ENCODE measurements around the gene NDST1. TPM values are rescaled to one million over a fixed set of nuclear protein-coding genes. Genes with fewer than 3 reads are reported as not detected.
A peak's percentile ranks its signal among the peaks of the same experiment; 100 is the strongest.

The NDST1 gene
- total RNA-seq, 2 donors from 2014 or later: 112 to 131 TPM

- Histone ChIP-seq H3K9me3 (no peaks in the 10 kb centered on the region), H3K4me3 (no peak overlapping the region), H3K36me3 (no peaks in the 10 kb centered on the region), H3K4me1 (ENCODE audit: control insufficient read depth in 1 of 2, low read depth in 2 of 2) (peaks cover 52 to 96% of the 10 kb centered on the region in 2 donors), H3K27me3 (replicated peaks; ENCODE audit: insufficient read depth) (no peaks in the 10 kb centered on the region), H3K27ac (peak overlapping the region in 1 of 2 donors; percentile 25)
- ATAC-seq (ENCODE audit: insufficient number of reproducible peaks, low FRiP score, low read depth): no peak
- TF ChIP-seq CTCF (IDR thresholded peaks at IDR 0.05): no peak
- no peak for DNase-seq (ENCODE audit: low spot score)
Measured at GRCh38 chr5:150512368-150512747, 4.4 kb downstream of the NDST1 start.

- Histone ChIP-seq H3K4me3 (no peak overlapping the region), H3K4me1 (ENCODE audit: control insufficient read depth in 1 of 2, low read depth in 2 of 2) (peaks cover 48 to 96% of the 10 kb centered on the region in 2 donors), H3K9me3 (no peaks in the 10 kb centered on the region), H3K27me3 (replicated peaks; ENCODE audit: insufficient read depth) (no peaks in the 10 kb centered on the region), H3K27ac (peak overlapping the region in 1 of 2 donors; percentile 71), H3K36me3 (no peaks in the 10 kb centered on the region)
- no peak for DNase-seq (ENCODE audit: low spot score)
- ATAC-seq (ENCODE audit: insufficient number of reproducible peaks, low FRiP score, low read depth): no peak
- TF ChIP-seq CTCF (IDR thresholded peaks at IDR 0.05): no peak
Measured at GRCh38 chr5:150513375-150514309, 5.7 kb downstream of the NDST1 start.

GRCh38 chr5:150514708-150515211 lies 6.8 kb downstream of the NDST1 start:
- H3K4me3 ChIP-seq: no peak overlapping the region
- H3K27me3 ChIP-seq (replicated peaks; ENCODE audit: insufficient read depth): no peaks in the 10 kb centered on the region
- no peaks in the 10 kb centered on the region for H3K9me3 ChIP-seq
- peaks cover 45 to 86% of the 10 kb centered on the region in 2 donors for H3K4me1 ChIP-seq (ENCODE audit: control insufficient read depth in 1 of 2, low read depth in 2 of 2)
- no peak for ATAC-seq (ENCODE audit: insufficient number of reproducible peaks, low FRiP score, low read depth)
- H3K36me3 ChIP-seq: peaks cover 2% of the 10 kb centered on the region
- TF ChIP-seq CTCF (IDR thresholded peaks at IDR 0.05): no peak
- DNase-seq (ENCODE audit: low spot score): no peak
- H3K27ac ChIP-seq: peak overlapping the region; percentile 70 to 71

- Histone ChIP-seq H3K9me3 (no peaks in the 10 kb centered on the region), H3K4me3 (no peak overlapping the region), H3K4me1 (ENCODE audit: control insufficient read depth in 1 of 2, low read depth in 2 of 2) (peaks cover 46 to 86% of the 10 kb centered on the region in 2 donors), H3K27ac (peak overlapping the region; percentile 70 to 71), H3K27me3 (replicated peaks; ENCODE audit: insufficient read depth) (no peaks in the 10 kb centered on the region), H3K36me3 (peaks cover 2% of the 10 kb centered on the region)
- ATAC-seq (ENCODE audit: insufficient number of reproducible peaks, low FRiP score, low read depth): no peak
- DNase-seq (ENCODE audit: low spot score): peak; percentile 36
- no peak for TF ChIP-seq CTCF (IDR thresholded peaks at IDR 0.05)
Measured at GRCh38 chr5:150515446-150515845, 7.5 kb downstream of the NDST1 start.

- Histone ChIP-seq H3K9me3 (no peaks in the 10 kb centered on the region), H3K4me3 (no peak overlapping the region), H3K36me3 (peaks cover 2% of the 10 kb centered on the region), H3K4me1 (ENCODE audit: control insufficient read depth in 1 of 2, low read depth in 2 of 2) (peaks cover 48 to 86% of the 10 kb centered on the region in 2 donors), H3K27me3 (replicated peaks; ENCODE audit: insufficient read depth) (no peaks in the 10 kb centered on the region), H3K27ac (peak overlapping the region; percentile 70 to 71)
- no peak for DNase-seq (ENCODE audit: low spot score)
- no peak for TF ChIP-seq CTCF (IDR thresholded peaks at IDR 0.05)
- no peak for ATAC-seq (ENCODE audit: insufficient number of reproducible peaks, low FRiP score, low read depth)
Measured at GRCh38 chr5:150516011-150516410, 8.1 kb downstream of the NDST1 start.

All from thoracic aorta (tissue), 2 donors.